Hepatocyte (in vitro differentiated cells): Measurements from ENCODE around the gene PREX1.

Source experiments
- EZH2phosphoT487 ChIP-seq: fragments of 200-600 bp; sonication (generic); IDR thresholded peaks from one replicate; pipeline ENCODE4 v1.6.1; 2018; ENCODE audit warnings: antibody characterized with exemption, mild to moderate bottlenecking, low read depth, moderate library complexity; ENCODE audit not compliant: unreplicated experiment, severe bottlenecking
- TF ChIP-seq, protein P1 (sequence below): fragments of 200-600 bp; sonication (generic); IDR thresholded peaks from 2 replicates; pipeline ENCODE4 v1.5.1; 2016; ENCODE audit warnings: antibody characterized with exemption, mild to moderate bottlenecking; ENCODE audit not compliant: poor library complexity

DNA sequence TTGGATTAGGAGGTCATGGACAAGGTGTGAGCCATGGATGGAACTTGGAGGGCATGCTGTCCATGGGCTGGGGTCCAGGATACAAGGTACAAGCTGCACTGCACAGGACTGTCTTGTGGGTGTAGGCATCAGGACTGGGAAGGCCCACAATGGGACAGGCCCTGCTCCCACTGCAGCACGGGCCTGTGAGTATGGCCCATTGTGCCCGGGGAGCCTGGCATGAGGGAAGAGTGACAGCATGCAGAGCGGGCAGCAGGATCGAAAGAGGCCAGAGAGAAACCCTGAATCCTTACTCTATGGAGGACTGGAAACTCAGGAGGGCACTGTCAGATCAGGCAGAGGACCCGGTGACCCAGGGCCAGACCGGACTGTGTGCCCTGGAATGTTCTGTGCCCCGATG is 211.3 kb downstream of the PREX1 start:
- TF ChIP-seq, protein P1, sequence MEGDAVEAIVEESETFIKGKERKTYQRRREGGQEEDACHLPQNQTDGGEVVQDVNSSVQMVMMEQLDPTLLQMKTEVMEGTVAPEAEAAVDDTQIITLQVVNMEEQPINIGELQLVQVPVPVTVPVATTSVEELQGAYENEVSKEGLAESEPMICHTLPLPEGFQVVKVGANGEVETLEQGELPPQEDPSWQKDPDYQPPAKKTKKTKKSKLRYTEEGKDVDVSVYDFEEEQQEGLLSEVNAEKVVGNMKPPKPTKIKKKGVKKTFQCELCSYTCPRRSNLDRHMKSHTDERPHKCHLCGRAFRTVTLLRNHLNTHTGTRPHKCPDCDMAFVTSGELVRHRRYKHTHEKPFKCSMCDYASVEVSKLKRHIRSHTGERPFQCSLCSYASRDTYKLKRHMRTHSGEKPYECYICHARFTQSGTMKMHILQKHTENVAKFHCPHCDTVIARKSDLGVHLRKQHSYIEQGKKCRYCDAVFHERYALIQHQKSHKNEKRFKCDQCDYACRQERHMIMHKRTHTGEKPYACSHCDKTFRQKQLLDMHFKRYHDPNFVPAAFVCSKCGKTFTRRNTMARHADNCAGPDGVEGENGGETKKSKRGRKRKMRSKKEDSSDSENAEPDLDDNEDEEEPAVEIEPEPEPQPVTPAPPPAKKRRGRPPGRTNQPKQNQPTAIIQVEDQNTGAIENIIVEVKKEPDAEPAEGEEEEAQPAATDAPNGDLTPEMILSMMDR: no peak
- TF ChIP-seq EZH2phosphoT487: no peak
